MM.1S (cell line): Measurements from ENCODE around the gene FADS1.

Experiments used
- EZH2 ChIP-seq: fragments of 300-600 bp; sonication (generic); optimal IDR thresholded peaks from 2 replicates; pipeline ENCODE3; 2017; ENCODE audit warnings: low read depth, mild to moderate bottlenecking, antibody characterized with exemption, low read length, mixed read lengths
- TF ChIP-seq, protein P1 (sequence below): fragments of 300-600 bp; sonication (generic); IDR thresholded peaks from 2 replicates; pipeline ENCODE4 v1.5.1; 2016; ENCODE audit warnings: antibody characterized with exemption, low read length, mixed read lengths

DNA sequence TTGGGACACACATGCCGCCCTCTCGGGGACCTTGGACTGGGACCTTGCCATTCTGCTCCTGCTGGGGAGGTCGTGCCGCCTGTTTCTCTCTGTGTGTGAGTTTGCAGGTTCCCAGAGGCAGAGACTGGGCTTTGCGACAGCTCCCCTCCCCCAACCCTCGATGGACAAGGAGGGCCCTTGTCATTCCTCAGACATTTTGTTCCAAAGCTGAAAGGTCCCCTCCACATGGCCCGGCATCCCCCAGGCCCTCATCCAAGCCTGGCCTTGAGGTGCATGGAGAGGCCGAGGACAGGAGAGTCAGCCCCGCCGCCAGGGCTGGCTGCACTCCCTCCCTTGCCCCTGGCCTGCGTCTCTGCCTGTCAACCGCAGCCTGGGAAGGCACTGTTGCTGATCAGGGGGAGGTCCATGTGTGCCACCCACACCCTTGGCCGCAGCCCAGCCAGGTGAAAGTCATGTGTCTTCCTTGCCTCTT is 36.9 kb upstream of the FADS1 start:
- TF ChIP-seq, protein P1, sequence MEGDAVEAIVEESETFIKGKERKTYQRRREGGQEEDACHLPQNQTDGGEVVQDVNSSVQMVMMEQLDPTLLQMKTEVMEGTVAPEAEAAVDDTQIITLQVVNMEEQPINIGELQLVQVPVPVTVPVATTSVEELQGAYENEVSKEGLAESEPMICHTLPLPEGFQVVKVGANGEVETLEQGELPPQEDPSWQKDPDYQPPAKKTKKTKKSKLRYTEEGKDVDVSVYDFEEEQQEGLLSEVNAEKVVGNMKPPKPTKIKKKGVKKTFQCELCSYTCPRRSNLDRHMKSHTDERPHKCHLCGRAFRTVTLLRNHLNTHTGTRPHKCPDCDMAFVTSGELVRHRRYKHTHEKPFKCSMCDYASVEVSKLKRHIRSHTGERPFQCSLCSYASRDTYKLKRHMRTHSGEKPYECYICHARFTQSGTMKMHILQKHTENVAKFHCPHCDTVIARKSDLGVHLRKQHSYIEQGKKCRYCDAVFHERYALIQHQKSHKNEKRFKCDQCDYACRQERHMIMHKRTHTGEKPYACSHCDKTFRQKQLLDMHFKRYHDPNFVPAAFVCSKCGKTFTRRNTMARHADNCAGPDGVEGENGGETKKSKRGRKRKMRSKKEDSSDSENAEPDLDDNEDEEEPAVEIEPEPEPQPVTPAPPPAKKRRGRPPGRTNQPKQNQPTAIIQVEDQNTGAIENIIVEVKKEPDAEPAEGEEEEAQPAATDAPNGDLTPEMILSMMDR = no peak
- no peak for TF ChIP-seq EZH2
